ENCODE measurements around the gene CYB561. TPM values are rescaled to one million over a fixed set of nuclear protein-coding genes. Genes with fewer than 3 reads are reported as not detected.

The CYB561 gene
- total RNA-seq, 1 donor from 2014 or later: 49.9 TPM

DNA sequence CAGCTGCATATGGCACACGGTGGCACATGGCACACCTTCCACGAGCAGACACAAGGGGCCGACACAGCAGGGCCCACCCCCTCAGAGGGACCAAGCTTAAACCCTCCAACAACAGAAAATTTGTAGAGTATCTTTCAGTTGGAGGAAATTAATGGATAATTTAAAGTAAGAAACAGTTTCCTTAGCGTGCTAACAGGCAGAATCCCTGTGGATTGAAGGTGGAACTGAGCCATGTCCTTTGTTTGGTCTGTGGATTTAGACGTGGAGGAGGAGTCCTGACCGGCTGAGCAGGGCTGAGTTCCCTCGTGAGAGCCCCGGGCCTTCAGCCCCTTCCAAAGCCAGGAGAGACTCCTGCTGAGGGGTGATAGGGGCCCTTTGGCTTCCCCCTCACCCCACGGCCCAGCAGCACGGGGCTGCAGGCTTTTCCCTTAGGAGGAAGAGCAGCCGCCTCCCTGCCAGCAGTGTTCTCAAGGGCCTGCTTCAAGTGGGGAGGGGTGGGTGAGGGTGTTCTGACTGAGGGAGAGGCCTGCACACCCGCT is 1.4 kb upstream of the CYB561 start:
- intact Hi-C loops (cut with DNase I): no loop called here
- Histone ChIP-seq H3K27ac (peak overlapping the region; percentile 93), H3K4me3 (peak overlapping the region; percentile 67), H3K27me3 (ENCODE audit: low read depth) (no peaks in the 10 kb centered on the region), H3K36me3 (no peaks in the 10 kb centered on the region), H3K9me3 (no peaks in the 10 kb centered on the region), H3K4me1 (peaks cover 37% of the 10 kb centered on the region)
- DNase-seq (no peak), ATAC-seq (peak in 1 of 2 donors; percentile 0)
- TF ChIP-seq, protein P1, sequence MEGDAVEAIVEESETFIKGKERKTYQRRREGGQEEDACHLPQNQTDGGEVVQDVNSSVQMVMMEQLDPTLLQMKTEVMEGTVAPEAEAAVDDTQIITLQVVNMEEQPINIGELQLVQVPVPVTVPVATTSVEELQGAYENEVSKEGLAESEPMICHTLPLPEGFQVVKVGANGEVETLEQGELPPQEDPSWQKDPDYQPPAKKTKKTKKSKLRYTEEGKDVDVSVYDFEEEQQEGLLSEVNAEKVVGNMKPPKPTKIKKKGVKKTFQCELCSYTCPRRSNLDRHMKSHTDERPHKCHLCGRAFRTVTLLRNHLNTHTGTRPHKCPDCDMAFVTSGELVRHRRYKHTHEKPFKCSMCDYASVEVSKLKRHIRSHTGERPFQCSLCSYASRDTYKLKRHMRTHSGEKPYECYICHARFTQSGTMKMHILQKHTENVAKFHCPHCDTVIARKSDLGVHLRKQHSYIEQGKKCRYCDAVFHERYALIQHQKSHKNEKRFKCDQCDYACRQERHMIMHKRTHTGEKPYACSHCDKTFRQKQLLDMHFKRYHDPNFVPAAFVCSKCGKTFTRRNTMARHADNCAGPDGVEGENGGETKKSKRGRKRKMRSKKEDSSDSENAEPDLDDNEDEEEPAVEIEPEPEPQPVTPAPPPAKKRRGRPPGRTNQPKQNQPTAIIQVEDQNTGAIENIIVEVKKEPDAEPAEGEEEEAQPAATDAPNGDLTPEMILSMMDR (IDR thresholded peaks at IDR 0.05): no peak

DNA sequence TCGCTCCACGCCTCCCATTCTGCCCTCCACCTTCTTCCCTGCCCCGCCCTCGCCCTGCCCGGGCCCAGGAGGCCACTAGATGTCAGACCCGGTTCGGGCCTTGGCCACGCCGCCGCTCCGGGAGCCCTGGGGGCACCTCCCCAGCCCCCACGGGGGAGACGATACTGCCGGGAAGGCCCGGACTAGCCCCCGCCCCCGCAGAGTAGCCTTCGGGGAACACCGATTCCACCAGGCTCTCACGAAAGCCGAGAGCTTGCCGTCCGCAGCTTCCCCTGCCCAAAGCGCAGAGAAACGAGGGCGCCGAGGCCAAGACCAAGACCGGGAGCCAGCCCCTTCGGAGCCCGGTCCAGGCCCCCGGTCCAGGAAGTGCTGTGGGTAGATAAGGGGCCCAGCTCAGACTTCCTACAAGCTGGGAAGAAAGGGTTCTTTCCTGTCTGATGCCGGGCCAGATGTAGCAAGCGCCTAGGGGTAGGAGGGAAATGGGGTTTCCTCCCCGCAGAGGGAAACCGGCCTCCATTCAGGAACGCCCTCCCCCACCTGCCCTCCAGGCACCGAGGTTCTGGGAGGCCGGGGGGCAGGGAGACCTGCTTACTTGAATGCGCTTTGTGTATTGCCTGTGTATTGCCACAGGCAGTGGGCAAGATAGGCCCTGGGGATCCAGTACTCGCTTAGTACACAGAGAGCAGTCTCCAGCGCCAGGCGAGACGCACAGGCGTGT is 806 bp upstream of the CYB561 start:
- H3K27me3 ChIP-seq (ENCODE audit: low read depth): no peaks in the 10 kb centered on the region

DNA sequence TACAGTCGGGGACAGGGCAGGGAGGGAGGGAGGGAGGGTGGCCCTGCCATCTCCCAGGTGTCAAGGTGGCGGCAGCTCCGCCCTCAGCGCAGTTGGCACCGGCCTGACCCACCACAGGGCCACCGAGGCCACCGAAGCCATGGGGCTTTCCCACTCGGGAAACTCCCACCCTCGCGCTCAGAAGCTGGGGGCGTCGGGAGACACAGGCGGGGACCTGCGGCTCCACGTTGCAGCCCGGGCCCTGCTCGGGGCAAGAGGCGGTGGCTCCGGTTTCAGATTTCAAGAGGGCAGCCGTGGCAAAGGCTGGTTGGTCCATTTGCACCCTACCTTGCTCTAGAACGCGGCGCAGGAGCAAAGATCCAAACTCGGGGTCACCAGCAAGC is 544 bp downstream of the CYB561 start:
- peak overlapping the region; percentile 67 for H3K4me3 ChIP-seq
- no peaks in the 10 kb centered on the region for H3K36me3 ChIP-seq
- DNase-seq (peak; percentile 58), ATAC-seq (peak; percentile 50 to 62)
- H3K27me3 ChIP-seq (ENCODE audit: low read depth): no peaks in the 10 kb centered on the region
- H3K4me1 ChIP-seq: peaks cover 46% of the 10 kb centered on the region
- peak overlapping the region; percentile 93 for H3K27ac ChIP-seq
- TF ChIP-seq, protein P1 (IDR thresholded peaks at IDR 0.05): no peak
- no peaks in the 10 kb centered on the region for H3K9me3 ChIP-seq
- intact Hi-C loops (cut with DNase I): no loop called here

More for the DNA sequence above, 806 bp upstream of the CYB561 start:
- TF ChIP-seq, protein P1 (IDR thresholded peaks at IDR 0.05): peak; percentile 24
- ATAC-seq (peak; percentile 80 to 83), DNase-seq (peak; percentile 82)
- intact Hi-C loops (cut with DNase I): no loop called here
- H3K4me3 ChIP-seq: peak overlapping the region; percentile 67
- peak overlapping the region; percentile 93 for H3K27ac ChIP-seq
- H3K9me3 ChIP-seq: no peaks in the 10 kb centered on the region
- peaks cover 37% of the 10 kb centered on the region for H3K4me1 ChIP-seq
- H3K36me3 ChIP-seq: no peaks in the 10 kb centered on the region

DNA sequence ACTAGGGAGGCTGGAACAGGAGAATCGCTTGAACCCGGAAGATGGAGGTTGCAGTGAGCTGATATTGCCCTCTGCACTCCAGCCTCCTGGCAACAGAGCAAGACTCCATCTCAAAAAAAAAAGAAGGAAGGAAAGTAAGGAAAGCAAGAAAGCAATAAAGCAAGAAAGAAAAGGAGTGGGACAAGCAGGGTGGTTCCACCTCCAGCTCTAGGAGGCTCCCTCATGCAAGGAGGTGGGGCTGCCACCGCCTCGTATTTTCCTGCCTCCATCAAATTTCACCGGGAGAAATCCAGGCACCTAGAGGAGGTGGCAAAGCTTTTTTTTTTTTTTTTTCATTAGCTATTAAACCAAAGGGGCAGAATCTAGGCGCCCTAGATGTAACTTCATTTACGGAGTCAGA is 1.0 kb downstream of the CYB561 start:
- no peaks in the 10 kb centered on the region for H3K36me3 ChIP-seq
- DNase-seq: no peak
- no peaks in the 10 kb centered on the region for H3K27me3 ChIP-seq (ENCODE audit: low read depth)
- TF ChIP-seq, protein P1 (IDR thresholded peaks at IDR 0.05): no peak
- H3K4me3 ChIP-seq: peak overlapping the region; percentile 67
- H3K4me1 ChIP-seq: peaks cover 51% of the 10 kb centered on the region
- ATAC-seq: no peak
- H3K27ac ChIP-seq: peak overlapping the region; percentile 93
- intact Hi-C loops (cut with DNase I): no loop called here
- H3K9me3 ChIP-seq: no peaks in the 10 kb centered on the region

DNA sequence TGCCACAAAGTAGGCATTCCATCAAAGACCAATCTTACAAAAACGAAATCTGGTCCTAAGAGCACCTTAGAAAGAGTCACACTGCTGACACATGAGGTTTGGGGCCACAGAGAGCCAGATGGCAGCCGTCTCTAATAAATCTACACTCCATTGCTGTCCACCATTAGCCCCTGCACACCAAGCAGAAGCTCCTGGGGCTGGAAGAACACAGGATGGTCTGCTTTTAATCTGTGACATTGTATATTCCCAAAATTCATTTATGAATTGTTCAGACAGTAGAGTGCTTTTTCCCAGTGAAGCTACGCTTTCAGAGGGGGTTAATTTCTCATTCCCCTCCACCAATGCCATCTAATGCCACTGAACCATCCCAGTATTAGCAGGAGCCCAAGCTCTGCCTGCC is 1.6 kb downstream of the CYB561 start:
- H3K4me1 ChIP-seq: peaks cover 56% of the 10 kb centered on the region
- intact Hi-C loops (cut with DNase I): no loop called here
- H3K27ac ChIP-seq: no peak overlapping the region
- no peaks in the 10 kb centered on the region for H3K9me3 ChIP-seq
- no peaks in the 10 kb centered on the region for H3K27me3 ChIP-seq (ENCODE audit: low read depth)
- TF ChIP-seq, protein P1 (IDR thresholded peaks at IDR 0.05): no peak
- no peak overlapping the region for H3K4me3 ChIP-seq
- no peak for DNase-seq
- H3K36me3 ChIP-seq: no peaks in the 10 kb centered on the region
- no peak for ATAC-seq

All from lower lobe of right lung (tissue), 2 donors.